SKM-1 treated with dmso at 0.1 percent for 144 hours (cell line): ENCODE results near the gene SND1.
"Not testable (repeated sequence)": the region's sequence is repeated elsewhere in the genome, so short reads cannot be mapped to it uniquely, and the experiment has no call there.

Experiments
- DNase-seq: peaks from one replicate; lab custom pipeline; 2025; ENCODE audit not compliant: unreplicated experiment; lab: John Stamatoyannopoulos, UW

Gene SND1

GRCh38 chr7:127901895-127902703, 250.1 kb downstream of the SND1 start:
- no peak for DNase-seq

DNA sequence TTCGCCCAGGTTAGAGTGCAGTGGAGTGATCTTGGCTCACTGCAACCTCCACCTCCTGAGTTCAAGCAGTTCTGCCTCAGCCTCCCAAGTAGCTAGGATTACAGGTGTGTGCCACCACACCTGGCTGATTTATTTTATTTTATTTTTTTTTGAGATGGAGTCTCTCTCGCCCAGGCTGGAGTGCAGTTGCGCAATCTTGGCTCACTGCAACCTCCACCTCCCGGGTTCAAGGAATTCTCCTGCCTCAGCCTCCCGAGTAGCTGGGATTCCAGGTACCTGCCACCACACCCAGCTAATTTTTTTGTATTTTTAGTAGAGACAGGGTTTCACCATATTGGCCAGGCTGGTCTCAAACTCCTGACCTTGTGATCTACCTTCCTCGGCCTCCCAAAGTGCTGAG, 250.8 kb downstream of the SND1 start:
- DNase-seq: not testable (repeated sequence)

GRCh38 chr7:127903892-127904669, 252.1 kb downstream of the SND1 start:
- DNase-seq: no peak

DNA sequence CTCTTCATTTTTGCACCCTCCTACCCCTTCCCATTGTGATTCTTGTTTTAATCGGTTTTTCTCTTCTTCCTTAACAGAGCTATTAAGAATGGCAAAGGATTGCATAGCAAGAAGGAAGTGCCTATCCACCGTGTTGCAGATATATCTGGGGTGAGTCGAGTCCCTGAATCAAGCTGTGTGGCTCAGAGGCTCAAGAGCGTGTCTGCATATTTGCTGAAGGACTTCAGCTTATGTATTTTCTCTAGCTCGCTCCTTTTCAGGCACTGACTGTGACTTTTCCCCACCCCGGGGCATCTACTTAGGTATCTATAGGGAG, 252.6 kb downstream of the SND1 start:
- no peak for DNase-seq

DNA sequence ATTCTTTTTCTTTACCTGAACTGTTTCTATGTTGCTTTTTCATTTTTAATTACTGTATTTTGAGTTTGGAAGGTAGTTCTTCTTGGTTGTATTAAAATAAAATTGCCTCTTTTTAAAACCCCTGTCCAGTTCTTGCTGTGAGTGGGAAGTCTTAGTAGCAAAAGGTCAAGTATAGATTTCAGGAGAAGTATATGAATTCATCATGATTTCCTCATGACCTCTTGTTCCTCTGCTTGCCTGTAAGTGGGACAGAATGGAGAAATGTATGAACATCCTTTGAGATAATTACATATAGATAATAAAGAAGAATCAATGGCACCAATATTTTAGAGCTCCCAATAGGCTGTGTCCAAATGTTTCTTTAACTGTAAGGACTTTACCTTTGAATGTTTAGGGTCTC, 253.0 kb downstream of the SND1 start:
- no peak for DNase-seq

GRCh38 chr7:127905491-127906330, 253.7 kb downstream of the SND1 start:
- DNase-seq: no peak

DNA sequence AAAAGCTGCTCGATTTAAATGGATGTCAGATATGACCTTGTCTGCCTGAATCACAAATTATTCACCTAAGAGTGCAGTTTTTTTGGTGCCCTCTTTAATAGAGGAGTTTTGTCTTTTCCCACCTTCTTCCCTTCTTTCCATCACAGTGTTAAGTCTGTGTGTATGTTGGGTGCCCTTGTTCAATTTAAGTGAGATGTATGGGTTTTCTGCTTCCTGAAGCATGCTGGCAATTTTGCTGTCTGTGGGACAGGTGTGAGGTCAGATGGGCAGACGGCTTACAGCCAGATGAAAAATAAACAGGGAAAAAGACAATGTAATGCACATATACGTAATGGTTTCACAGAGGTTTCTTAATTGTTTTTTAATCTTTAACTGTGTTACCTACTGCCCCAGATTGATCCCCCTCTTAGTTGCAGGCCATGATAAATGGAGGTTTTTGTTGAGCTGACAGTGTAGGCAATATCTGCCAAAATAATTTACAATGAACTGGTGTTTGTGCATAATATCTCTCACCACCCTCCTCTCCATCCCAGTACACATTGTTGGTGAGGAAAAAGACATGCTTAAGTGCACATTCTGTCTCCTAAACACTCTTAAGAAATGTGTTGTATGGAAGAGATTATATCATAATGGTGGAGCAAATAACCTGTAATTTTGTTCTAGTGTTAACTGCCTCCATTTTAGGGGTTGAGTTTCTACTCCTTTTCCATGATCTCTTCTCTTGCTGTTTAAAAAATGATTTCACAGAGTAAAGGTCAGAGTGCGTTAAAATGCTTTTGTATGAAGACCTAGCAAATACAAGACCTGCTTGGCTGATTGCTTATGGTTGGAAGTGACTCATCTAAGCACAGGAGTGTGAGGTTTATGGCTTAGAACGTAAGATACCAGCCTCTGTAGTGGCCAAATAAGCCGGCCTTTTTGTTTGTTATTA, 255.4 kb downstream of the SND1 start:
- no peak for DNase-seq

DNA sequence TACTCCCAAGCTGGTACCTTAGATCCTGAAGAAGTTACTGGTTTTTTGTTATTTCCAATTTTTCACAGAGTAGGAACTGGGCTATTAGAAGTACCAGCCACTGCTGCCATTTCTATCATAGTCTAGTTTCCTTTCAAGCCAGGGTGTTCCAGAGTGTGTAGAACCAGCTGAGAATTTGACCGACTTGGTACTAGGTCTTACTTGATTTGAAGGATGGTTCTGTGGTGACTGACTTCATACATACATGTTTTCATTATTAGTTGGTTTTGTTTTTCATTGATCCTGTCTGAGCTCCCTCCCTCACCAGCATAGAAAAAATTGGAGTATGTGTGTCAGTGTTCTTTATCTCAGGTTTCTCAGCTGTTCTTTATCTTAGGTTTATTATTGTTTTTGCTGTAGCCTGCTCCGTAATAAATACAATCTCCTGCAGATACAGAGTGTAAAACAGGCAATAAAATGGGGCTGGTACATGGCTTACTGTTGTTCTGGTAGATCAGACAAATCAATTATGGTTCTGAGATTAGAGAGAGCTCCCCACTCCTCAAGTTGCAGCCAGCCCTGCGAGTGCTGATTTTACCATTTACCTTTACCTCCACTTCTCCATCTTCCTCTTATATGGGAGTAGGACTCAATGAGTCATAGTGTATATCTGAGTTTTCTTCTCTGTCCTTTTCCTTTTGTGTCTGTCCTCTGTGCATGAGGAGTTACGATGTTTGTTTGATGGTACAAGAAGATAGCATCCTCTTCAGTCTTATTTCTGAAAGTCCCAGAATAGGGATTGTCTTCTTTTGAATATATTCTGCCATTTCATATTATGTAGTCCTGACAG, 256.6 kb downstream of the SND1 start:
- no peak for DNase-seq

DNA sequence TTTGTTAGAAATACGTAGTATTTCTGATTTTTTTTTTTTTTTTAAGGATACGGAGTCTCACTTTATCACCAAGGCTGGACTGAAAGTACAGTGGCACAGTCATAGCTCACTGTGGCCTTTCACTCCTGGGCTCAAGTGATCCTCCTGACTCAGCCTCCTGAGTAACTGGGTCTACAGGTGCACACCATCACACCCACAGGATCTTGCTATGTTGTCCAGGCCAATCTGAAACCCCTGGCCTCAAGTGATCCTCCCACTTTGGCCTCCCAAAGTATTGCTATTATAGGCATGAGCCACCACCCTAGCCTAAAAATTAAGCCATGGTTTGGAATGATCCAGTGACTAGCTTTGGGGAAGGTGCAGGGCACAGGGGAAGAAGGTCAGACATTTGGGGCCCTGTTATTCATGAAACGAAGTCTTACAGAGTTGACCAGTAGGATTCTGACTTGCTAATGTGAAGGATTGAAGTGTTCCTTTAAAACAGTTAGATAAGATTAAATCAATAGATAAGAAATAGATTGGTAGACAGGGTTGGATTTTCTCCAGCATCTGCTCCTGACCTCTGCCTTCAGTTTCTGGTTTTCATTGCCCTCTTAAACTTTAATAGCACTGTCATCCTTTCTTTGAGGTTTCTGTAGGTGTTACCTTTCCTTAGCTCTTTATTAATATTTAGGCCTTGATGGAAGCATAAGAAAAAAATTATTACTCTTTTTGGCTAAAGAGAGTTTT, 257.6 kb downstream of the SND1 start:
- no peak for DNase-seq

DNA sequence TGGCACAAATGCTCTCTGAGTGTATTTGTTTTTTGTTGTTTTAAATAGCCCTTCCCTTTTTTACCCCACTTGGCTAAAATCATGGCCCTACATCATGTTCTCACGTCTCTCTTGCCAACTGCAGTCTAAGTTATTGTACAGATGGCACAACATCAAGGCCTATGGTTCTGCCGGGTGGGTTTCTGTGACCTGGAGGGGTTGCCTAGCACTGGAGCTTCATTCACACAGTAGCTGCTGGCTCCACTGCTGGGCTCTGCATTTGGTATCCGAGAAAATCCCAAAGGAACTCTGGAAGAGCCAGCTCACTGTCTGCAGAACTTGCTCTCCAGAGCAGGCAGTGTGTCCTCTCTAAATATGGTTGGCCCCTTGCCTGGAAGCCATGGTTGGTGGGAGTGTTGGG, 258.7 kb downstream of the SND1 start:
- DNase-seq: no peak

GRCh38 chr7:127911968-127912511, 260.0 kb downstream of the SND1 start:
- no peak for DNase-seq

GRCh38 chr7:127912901-127913300, 260.9 kb downstream of the SND1 start:
- no peak for DNase-seq

DNA sequence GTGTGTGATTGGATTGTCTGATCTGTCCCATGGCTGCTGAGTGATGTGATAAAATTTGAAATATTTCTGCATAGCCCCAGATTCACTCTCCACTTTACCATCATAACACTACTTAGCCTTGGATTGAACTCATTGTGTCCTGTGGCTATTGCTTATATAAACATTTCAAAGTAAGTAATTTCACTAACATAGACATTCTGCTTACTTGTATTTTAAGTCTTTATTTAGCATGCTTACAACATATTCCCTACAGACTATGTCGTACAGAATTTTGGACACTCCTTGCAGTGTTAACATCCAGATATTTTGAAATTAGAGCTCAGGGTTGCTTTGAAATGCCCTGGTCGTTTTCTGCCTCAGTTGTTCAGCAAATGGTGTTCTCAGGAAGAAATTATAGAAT, 261.7 kb downstream of the SND1 start:
- DNase-seq: no peak

DNA sequence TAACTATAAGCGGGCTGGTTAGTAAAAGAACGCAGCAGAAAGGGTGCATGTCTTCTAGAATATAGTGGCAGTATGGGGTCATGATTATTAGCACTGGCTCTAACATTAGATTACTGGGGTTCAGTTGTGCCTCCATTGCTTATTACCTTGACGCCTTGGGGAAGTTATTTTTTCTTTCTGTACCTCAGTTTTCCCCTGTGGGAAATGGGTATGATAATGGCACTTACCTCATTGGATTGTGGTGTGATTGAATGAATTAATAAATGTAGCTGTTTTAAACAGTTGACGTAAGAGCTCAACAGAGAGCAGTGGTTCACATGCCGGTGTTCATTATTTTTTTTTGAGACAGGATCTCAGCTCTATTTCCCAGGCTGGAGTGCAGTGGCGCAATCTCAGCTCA, 262.7 kb downstream of the SND1 start:
- no peak for DNase-seq

- DNase-seq: no peak
Observed at GRCh38 chr7:127916735-127917134, 264.7 kb downstream of the SND1 start.

GRCh38 chr7:127918130-127918529, 266.1 kb downstream of the SND1 start:
- no peak for DNase-seq

GRCh38 chr7:127920787-127921438, 268.9 kb downstream of the SND1 start:
- no peak for DNase-seq

DNA sequence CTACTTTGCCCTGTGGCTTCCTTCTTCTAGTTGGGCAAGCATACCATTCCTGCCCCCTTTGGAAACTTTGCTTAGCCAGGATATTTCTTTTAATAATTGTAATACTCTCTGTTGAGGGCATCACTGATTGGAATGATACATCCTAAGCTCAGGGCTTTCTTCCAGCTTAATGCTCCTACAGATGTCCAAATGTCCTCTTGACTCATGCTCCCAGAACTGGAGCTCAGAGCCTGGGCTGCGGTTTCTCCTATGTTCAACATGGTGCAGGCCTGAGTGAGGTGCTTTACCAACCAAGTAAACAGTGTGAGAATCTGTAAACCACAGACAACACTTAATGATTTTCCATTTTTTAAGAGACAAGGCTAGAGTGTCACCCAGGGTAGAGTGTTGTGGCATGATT, 270.7 kb downstream of the SND1 start:
- no peak for DNase-seq
